Smooth muscle cell (in vitro differentiated cells): ENCODE measurements around the gene CCR5AS.

ENCODE experiments used
- DNase-seq: peaks from one replicate; lab custom pipeline; 2025; ENCODE audit not compliant: unreplicated experiment; lab: John Stamatoyannopoulos, UW
- H2AFZ ChIP-seq: fragments of 200-600 bp; sonication (generic); 2 replicates; pipeline ENCODE4 v1.6.0; 2016; ENCODE audit warnings: antibody characterized with exemption, low read depth, mild to moderate bottlenecking
- H3F3A ChIP-seq: fragments of 200-600 bp; sonication (generic); 2 replicates; pipeline ENCODE4 v1.6.0; 2017; ENCODE audit warnings: antibody characterized with exemption, low read depth
- H3K27ac ChIP-seq: fragments of 200-600 bp; sonication (generic); 2 replicates; pipeline ENCODE4 v1.5.1; 2016; ENCODE audit warnings: low read depth, mild to moderate bottlenecking
- H3K27me3 ChIP-seq: fragments of 200-600 bp; sonication (generic); 2 replicates; pipeline ENCODE4 v1.6.1; 2016; ENCODE audit warnings: low read depth, mild to moderate bottlenecking
- H3K36me3 ChIP-seq: fragments of 200-600 bp; sonication (generic); 2 replicates; pipeline ENCODE4 v1.5.1; 2016; ENCODE audit warnings: low read depth
- H3K4me1 ChIP-seq: fragments of 200-600 bp; sonication (generic); 2 replicates; pipeline ENCODE4 v1.5.1; 2016; ENCODE audit warnings: low read depth
- H3K4me2 ChIP-seq: fragments of 200-600 bp; sonication (generic); 2 replicates; pipeline ENCODE4 v1.6.0; 2016; ENCODE audit warnings: mild to moderate bottlenecking
- H3K4me3 ChIP-seq: fragments of 200-600 bp; sonication (generic); 2 replicates; pipeline ENCODE4 v1.5.1; 2016; ENCODE audit warnings: mild to moderate bottlenecking
- H3K79me2 ChIP-seq: fragments of 200-600 bp; sonication (generic); 2 replicates; pipeline ENCODE4 v1.6.0; 2016; ENCODE audit warnings: low read depth, mild to moderate bottlenecking
- H3K9ac ChIP-seq: fragments of 200-600 bp; sonication (generic); 2 replicates; pipeline ENCODE4 v1.6.0; 2016; ENCODE audit warnings: low read depth
- H3K9me3 ChIP-seq: fragments of 200-600 bp; sonication (generic); replicated peaks from 2 replicates; pipeline ENCODE4 v1.5.1; 2016; ENCODE audit warnings: low read depth
- H4K20me1 ChIP-seq: fragments of 200-600 bp; sonication (generic); 2 replicates; pipeline ENCODE4 v1.6.0; 2016; ENCODE audit warnings: low read depth
- WGBS: methylation state at CpG from one replicate; pipeline ENCODE4 v1.1.7; 2016; ENCODE audit warnings: low lambda C conversion rate; 5-methylcytosine and 5-hydroxymethylcytosine counted together
- TF ChIP-seq, protein P1 (sequence below): fragments of 200-600 bp; sonication (generic); IDR thresholded peaks from 2 replicates; pipeline ENCODE4 v1.5.1; 2017; ENCODE audit warnings: borderline replicate concordance, mild to moderate bottlenecking, antibody characterized with exemption; ENCODE audit not compliant: insufficient read depth, poor library complexity, severe bottlenecking

The CCR5AS gene

DNA sequence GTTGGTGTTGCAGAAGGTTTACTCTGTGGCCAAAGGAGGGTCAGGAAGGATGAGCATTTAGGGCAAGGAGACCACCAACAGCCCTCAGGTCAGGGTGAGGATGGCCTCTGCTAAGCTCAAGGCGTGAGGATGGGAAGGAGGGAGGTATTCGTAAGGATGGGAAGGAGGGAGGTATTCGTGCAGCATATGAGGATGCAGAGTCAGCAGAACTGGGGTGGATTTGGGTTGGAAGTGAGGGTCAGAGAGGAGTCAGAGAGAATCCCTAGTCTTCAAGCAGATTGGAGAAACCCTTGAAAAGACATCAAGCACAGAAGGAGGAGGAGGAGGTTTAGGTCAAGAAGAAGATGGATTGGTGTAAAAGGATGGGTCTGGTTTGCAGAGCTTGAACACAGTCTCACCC lies 32.1 kb downstream of the CCR5AS start:
- no peaks in the 10 kb centered on the region for H3K79me2 ChIP-seq
- no peaks in the 10 kb centered on the region for H4K20me1 ChIP-seq
- no peaks in the 10 kb centered on the region for H3K9me3 ChIP-seq
- peaks cover 33% of the 10 kb centered on the region for H3K27me3 ChIP-seq
- 94% methylated on average over 3 of the region's 3 CpGs for WGBS
- TF ChIP-seq, protein P1, sequence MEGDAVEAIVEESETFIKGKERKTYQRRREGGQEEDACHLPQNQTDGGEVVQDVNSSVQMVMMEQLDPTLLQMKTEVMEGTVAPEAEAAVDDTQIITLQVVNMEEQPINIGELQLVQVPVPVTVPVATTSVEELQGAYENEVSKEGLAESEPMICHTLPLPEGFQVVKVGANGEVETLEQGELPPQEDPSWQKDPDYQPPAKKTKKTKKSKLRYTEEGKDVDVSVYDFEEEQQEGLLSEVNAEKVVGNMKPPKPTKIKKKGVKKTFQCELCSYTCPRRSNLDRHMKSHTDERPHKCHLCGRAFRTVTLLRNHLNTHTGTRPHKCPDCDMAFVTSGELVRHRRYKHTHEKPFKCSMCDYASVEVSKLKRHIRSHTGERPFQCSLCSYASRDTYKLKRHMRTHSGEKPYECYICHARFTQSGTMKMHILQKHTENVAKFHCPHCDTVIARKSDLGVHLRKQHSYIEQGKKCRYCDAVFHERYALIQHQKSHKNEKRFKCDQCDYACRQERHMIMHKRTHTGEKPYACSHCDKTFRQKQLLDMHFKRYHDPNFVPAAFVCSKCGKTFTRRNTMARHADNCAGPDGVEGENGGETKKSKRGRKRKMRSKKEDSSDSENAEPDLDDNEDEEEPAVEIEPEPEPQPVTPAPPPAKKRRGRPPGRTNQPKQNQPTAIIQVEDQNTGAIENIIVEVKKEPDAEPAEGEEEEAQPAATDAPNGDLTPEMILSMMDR: no peak
- no peaks in the 10 kb centered on the region for H3K36me3 ChIP-seq
- no peak overlapping the region for H3K4me2 ChIP-seq
- no peak overlapping the region for H3K27ac ChIP-seq
- H3K4me3 ChIP-seq: no peak overlapping the region
- no peak for DNase-seq
- H2AFZ ChIP-seq: no peak overlapping the region
- H3F3A ChIP-seq: peaks cover 4% of the 10 kb centered on the region
- no peak overlapping the region for H3K9ac ChIP-seq
- H3K4me1 ChIP-seq: no peaks in the 10 kb centered on the region

DNA sequence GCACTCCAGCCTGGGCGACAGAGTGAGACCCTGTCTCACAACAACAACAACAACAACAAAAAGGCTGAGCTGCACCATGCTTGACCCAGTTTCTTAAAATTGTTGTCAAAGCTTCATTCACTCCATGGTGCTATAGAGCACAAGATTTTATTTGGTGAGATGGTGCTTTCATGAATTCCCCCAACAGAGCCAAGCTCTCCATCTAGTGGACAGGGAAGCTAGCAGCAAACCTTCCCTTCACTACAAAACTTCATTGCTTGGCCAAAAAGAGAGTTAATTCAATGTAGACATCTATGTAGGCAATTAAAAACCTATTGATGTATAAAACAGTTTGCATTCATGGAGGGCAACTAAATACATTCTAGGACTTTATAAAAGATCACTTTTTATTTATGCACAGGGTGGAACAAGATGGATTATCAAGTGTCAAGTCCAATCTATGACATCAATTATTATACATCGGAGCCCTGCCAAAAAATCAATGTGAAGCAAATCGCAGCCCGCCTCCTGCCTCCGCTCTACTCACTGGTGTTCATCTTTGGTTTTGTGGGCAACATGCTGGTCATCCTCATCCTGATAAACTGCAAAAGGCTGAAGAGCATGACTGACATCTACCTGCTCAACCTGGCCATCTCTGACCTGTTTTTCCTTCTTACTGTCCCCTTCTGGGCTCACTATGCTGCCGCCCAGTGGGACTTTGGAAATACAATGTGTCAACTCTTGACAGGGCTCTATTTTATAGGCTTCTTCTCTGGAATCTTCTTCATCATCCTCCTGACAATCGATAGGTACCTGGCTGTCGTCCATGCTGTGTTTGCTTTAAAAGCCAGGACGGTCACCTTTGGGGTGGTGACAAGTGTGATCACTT lies 34.1 kb downstream of the CCR5AS start:
- WGBS: 92% methylated on average over 9 of the region's 9 CpGs
- H3K4me1 ChIP-seq: no peaks in the 10 kb centered on the region
- no peaks in the 10 kb centered on the region for H4K20me1 ChIP-seq
- H2AFZ ChIP-seq: no peak overlapping the region
- TF ChIP-seq, protein P1: peak; percentile 41
- no peaks in the 10 kb centered on the region for H3K9me3 ChIP-seq
- peaks cover 36% of the 10 kb centered on the region for H3K27me3 ChIP-seq
- H3K4me3 ChIP-seq: no peak overlapping the region
- H3K9ac ChIP-seq: no peak overlapping the region
- H3K4me2 ChIP-seq: no peak overlapping the region
- no peaks in the 10 kb centered on the region for H3K79me2 ChIP-seq
- H3K36me3 ChIP-seq: no peaks in the 10 kb centered on the region
- H3K27ac ChIP-seq: no peak overlapping the region
- peaks cover 4% of the 10 kb centered on the region for H3F3A ChIP-seq
- DNase-seq: no peak

DNA sequence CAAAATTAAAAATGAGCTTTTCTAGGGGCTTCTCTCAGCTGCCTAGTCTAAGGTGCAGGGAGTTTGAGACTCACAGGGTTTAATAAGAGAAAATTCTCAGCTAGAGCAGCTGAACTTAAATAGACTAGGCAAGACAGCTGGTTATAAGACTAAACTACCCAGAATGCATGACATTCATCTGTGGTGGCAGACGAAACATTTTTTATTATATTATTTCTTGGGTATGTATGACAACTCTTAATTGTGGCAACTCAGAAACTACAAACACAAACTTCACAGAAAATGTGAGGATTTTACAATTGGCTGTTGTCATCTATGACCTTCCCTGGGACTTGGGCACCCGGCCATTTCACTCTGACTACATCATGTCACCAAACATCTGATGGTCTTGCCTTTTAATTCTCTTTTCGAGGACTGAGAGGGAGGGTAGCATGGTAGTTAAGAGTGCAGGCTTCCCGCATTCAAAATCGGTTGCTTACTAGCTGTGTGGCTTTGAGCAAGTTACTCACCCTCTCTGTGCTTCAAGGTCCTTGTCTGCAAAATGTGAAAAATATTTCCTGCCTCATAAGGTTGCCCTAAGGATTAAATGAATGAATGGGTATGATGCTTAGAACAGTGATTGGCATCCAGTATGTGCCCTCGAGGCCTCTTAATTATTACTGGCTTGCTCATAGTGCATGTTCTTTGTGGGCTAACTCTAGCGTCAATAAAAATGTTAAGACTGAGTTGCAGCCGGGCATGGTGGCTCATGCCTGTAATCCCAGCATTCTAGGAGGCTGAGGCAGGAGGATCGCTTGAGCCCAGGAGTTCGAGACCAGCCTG lies 35.1 kb downstream of the CCR5AS start:
- TF ChIP-seq, protein P1: no peak
- no peak for DNase-seq
- H3K27ac ChIP-seq: no peak overlapping the region
- no peaks in the 10 kb centered on the region for H3K36me3 ChIP-seq
- no peak overlapping the region for H3K4me3 ChIP-seq
- no peaks in the 10 kb centered on the region for H4K20me1 ChIP-seq
- peaks cover 30% of the 10 kb centered on the region for H3K27me3 ChIP-seq
- no peaks in the 10 kb centered on the region for H3K4me1 ChIP-seq
- H3F3A ChIP-seq: peaks cover 4% of the 10 kb centered on the region
- WGBS: 80% methylated on average over 10 of the region's 10 CpGs
- no peak overlapping the region for H3K9ac ChIP-seq
- H3K4me2 ChIP-seq: no peak overlapping the region
- no peaks in the 10 kb centered on the region for H3K9me3 ChIP-seq
- H2AFZ ChIP-seq: no peak overlapping the region
- no peaks in the 10 kb centered on the region for H3K79me2 ChIP-seq
